GM23338 (cell line): ENCODE measurements around the gene MAGI1. TPM values are rescaled to one million over a fixed set of nuclear protein-coding genes. Genes with fewer than 3 reads are reported as not detected.

Experiments
- ATAC-seq: fragments of 200-7000 bp; cut with Tn5 transposase; 3 replicates; pipeline ENCODE4 v1.9.1; 2020
- DNase-seq: peaks from one replicate; pipeline ENCODE4 v3.0.0-alpha.2; 2015; ENCODE audit warnings: low spot score
- H2AFZ ChIP-seq: fragments of 200-600 bp; sonication (generic); 2 replicates; pipeline ENCODE4 v1.8.0; 2016; ENCODE audit warnings: antibody characterized with exemption, mild to moderate bottlenecking, moderate library complexity
- H3F3A ChIP-seq: fragments of 200-600 bp; sonication (generic); replicated peaks from 2 replicates; pipeline ENCODE4 v1.8.0; 2017; ENCODE audit warnings: antibody characterized with exemption, mixed run types, low read depth
- H3K27ac ChIP-seq: fragments of 200-600 bp; sonication (generic); 2 replicates; pipeline ENCODE4 v1.6.1; 2016; ENCODE audit warnings: low read depth
- H3K27me3 ChIP-seq: fragments of 200-600 bp; sonication (generic); 2 replicates; pipeline ENCODE4 v1.8.0; 2016; ENCODE audit warnings: mild to moderate bottlenecking, mixed run types, moderate library complexity; ENCODE audit not compliant: insufficient read depth
- H3K36me3 ChIP-seq: fragments of 200-600 bp; sonication (generic); 2 replicates; pipeline ENCODE4 v1.8.0; 2016; ENCODE audit warnings: mild to moderate bottlenecking; ENCODE audit not compliant: insufficient read depth
- H3K4me1 ChIP-seq: fragments of 200-600 bp; sonication (generic); 2 replicates; pipeline ENCODE4 v1.8.0; 2016; ENCODE audit warnings: mild to moderate bottlenecking, moderate library complexity; ENCODE audit not compliant: insufficient read depth
- H3K4me2 ChIP-seq: fragments of 200-600 bp; sonication (generic); 2 replicates; pipeline ENCODE4 v1.7.1; 2017; ENCODE audit warnings: mixed run types
- H3K4me3 ChIP-seq: fragments of 200-600 bp; sonication (generic); 2 replicates; pipeline ENCODE4 v1.6.1; 2016; ENCODE audit warnings: mixed run types
- H3K79me2 ChIP-seq: fragments of 200-600 bp; sonication (generic); replicated peaks from 2 replicates; pipeline ENCODE4 v1.8.0; 2017; ENCODE audit warnings: mild to moderate bottlenecking; ENCODE audit not compliant: insufficient read depth
- H3K9me2 ChIP-seq: fragments of 200-600 bp; sonication (generic); 2 replicates; pipeline ENCODE4 v1.8.0; 2017; ENCODE audit not compliant: insufficient read depth
- H4K20me1 ChIP-seq: fragments of 200-600 bp; sonication (generic); replicated peaks from 2 replicates; pipeline ENCODE4 v1.8.0; 2017; ENCODE audit warnings: mild to moderate bottlenecking; ENCODE audit not compliant: insufficient read depth
- H3K27ac Mint-ChIP-seq: 2 replicates; pipeline ENCODE4 v1.8.0; 2020; ENCODE audit warnings: inconsistent platforms, mild to moderate bottlenecking, moderate library complexity, mixed read lengths
- H3K27me3 Mint-ChIP-seq: 3 replicates; pipeline ENCODE4 v1.8.0; 2022; ENCODE audit warnings: low read depth, mild to moderate bottlenecking, moderate library complexity, mixed read lengths, inconsistent platforms; ENCODE audit not compliant: insufficient read depth, poor library complexity
- H3K36me3 Mint-ChIP-seq: 3 replicates; pipeline ENCODE4 v1.8.0; 2021; ENCODE audit warnings: low read depth, mild to moderate bottlenecking, inconsistent platforms, moderate library complexity, mixed read lengths
- H3K4me1 Mint-ChIP-seq: 3 replicates; pipeline ENCODE4 v1.8.0; 2020; ENCODE audit warnings: mild to moderate bottlenecking, inconsistent platforms, mixed read lengths
- H3K4me3 Mint-ChIP-seq: 3 replicates; pipeline ENCODE4 v1.8.0; 2021; ENCODE audit warnings: moderate library complexity, mild to moderate bottlenecking, inconsistent platforms, mixed read lengths
- H3K9me3 Mint-ChIP-seq: 3 replicates; pipeline ENCODE4 v1.8.0; 2020; ENCODE audit warnings: moderate library complexity, mild to moderate bottlenecking, inconsistent platforms, mixed read lengths
- NANOG ChIP-seq: IDR thresholded peaks from 2 replicates; pipeline ENCODE4 v1.6.1; 2016; ENCODE audit warnings: antibody characterized with exemption, borderline replicate concordance
- STAT1 ChIP-seq: IDR thresholded peaks from one replicate; pipeline ENCODE4 v1.6.1; 2016; ENCODE audit warnings: antibody characterized with exemption; ENCODE audit not compliant: unreplicated experiment
- ZNF114 ChIP-seq: fragments of 250-450 bp; sonication (Bioruptor Pico); IDR thresholded peaks from 2 replicates; pipeline ENCODE4 v1.5.0; 2020; ENCODE audit warnings: mild to moderate bottlenecking, moderate library complexity
- ZNF331 ChIP-seq: fragments of 250-450 bp; sonication (Bioruptor Pico); IDR thresholded peaks from 2 replicates; pipeline ENCODE4 v1.5.0; 2020; ENCODE audit warnings: low read depth, mild to moderate bottlenecking, moderate library complexity
- polyA plus RNA-seq: library from polyadenylated mRNA; unstranded; fragments of >200 nt; fragmentation: Nextera tagmentation; extraction: Ambion mirVana; gene quantifications from 2 replicates; pipeline ENCODE4 v1.2.1, GENCODE V29; 2016
- total RNA-seq: library from RNA; depleted of rRNA; stranded (reverse); fragments of >200 nt; shearing (Covaris generic); gene quantifications from 2 replicates; pipeline ENCODE4 v1.2.3, GENCODE V29; 2014
- TF ChIP-seq, protein P1 (sequence below), 2 experiments: fragments of 200-600 bp in 1 of 2; sonication (generic) in 1 of 2; conservative IDR thresholded peaks; 2 replicates each; pipeline versions ENCODE4 v1.5.1 to v1.6.1; 2016 to 2017; ENCODE audit warnings: antibody characterized with exemption in 2 of 2, low read depth in 2 of 2, mild to moderate bottlenecking in 2 of 2, moderate library complexity in 1 of 2
- TF ChIP-seq, protein P2 (sequence below): IDR thresholded peaks from one replicate; pipeline ENCODE4 v1.6.1; 2018; ENCODE audit warnings: antibody characterized with exemption; ENCODE audit not compliant: unreplicated experiment
- TF ChIP-seq, protein P3 (sequence below): IDR thresholded peaks from 2 replicates; pipeline ENCODE4 v1.6.1; 2016; ENCODE audit warnings: antibody characterized with exemption

Gene MAGI1
- total and polyA plus RNA-seq, 2 experiments from 2014 or later, result 27.4 to 71.2 TPM

DNA sequence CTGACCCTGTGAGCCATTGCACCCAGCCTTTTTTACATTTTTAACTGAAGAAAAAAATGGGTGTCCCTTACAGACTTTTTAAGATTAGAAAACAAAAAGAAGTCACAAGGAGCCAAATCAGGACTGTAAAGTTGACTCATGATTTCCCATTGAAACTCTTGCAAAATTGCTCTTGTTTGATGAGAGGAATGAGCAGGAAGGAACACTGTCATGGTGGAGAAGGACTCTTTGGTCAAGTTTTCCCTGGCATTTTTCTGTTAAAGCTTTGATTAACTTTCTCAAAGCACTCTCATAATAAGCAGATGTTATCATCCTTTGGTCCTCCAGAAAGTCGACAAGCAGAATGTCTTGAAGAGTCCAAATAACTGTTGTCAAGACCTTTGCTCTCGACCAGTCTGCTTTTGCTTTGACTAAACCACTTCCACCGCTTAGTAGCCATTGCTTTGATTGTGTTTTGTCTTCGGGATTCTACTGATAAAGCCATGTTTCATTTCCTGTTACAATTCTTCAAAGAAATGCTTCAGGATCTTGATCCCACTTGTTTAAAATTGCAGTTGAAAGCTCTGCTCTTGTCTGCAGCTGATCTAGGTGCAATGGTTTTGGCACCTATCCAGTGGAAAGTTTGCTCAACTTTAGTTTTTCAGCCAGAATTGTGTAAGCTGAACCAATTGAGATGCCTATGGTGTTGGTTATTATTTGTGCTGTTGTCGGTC lies 369.4 kb downstream of the MAGI1 start:
- Mint-ChIP-seq H3K27ac (no peak overlapping the region), H3K36me3 (no peaks in the 10 kb centered on the region), H3K9me3 (no peaks in the 10 kb centered on the region), H3K27me3 (no peaks in the 10 kb centered on the region), H3K4me3 (no peak overlapping the region), H3K4me1 (peaks cover 46% of the 10 kb centered on the region)
- TF ChIP-seq NANOG, result no peak
- TF ChIP-seq, protein P1, sequence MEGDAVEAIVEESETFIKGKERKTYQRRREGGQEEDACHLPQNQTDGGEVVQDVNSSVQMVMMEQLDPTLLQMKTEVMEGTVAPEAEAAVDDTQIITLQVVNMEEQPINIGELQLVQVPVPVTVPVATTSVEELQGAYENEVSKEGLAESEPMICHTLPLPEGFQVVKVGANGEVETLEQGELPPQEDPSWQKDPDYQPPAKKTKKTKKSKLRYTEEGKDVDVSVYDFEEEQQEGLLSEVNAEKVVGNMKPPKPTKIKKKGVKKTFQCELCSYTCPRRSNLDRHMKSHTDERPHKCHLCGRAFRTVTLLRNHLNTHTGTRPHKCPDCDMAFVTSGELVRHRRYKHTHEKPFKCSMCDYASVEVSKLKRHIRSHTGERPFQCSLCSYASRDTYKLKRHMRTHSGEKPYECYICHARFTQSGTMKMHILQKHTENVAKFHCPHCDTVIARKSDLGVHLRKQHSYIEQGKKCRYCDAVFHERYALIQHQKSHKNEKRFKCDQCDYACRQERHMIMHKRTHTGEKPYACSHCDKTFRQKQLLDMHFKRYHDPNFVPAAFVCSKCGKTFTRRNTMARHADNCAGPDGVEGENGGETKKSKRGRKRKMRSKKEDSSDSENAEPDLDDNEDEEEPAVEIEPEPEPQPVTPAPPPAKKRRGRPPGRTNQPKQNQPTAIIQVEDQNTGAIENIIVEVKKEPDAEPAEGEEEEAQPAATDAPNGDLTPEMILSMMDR (conservative IDR thresholded peaks at IDR 0.05; ENCODE audit: low read depth in 2 of 2), result no peak
- no peak for TF ChIP-seq ZNF331 (CRISPR knock-in tag)
- TF ChIP-seq, protein P2, sequence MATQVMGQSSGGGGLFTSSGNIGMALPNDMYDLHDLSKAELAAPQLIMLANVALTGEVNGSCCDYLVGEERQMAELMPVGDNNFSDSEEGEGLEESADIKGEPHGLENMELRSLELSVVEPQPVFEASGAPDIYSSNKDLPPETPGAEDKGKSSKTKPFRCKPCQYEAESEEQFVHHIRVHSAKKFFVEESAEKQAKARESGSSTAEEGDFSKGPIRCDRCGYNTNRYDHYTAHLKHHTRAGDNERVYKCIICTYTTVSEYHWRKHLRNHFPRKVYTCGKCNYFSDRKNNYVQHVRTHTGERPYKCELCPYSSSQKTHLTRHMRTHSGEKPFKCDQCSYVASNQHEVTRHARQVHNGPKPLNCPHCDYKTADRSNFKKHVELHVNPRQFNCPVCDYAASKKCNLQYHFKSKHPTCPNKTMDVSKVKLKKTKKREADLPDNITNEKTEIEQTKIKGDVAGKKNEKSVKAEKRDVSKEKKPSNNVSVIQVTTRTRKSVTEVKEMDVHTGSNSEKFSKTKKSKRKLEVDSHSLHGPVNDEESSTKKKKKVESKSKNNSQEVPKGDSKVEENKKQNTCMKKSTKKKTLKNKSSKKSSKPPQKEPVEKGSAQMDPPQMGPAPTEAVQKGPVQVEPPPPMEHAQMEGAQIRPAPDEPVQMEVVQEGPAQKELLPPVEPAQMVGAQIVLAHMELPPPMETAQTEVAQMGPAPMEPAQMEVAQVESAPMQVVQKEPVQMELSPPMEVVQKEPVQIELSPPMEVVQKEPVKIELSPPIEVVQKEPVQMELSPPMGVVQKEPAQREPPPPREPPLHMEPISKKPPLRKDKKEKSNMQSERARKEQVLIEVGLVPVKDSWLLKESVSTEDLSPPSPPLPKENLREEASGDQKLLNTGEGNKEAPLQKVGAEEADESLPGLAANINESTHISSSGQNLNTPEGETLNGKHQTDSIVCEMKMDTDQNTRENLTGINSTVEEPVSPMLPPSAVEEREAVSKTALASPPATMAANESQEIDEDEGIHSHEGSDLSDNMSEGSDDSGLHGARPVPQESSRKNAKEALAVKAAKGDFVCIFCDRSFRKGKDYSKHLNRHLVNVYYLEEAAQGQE, result no peak
- Histone ChIP-seq H3K9me2 (no peaks in the 10 kb centered on the region), H3K27ac (no peak overlapping the region), H3K4me2 (no peak overlapping the region), H4K20me1 (no peaks in the 10 kb centered on the region), H3K27me3 (no peaks in the 10 kb centered on the region), H2AFZ (no peak overlapping the region), H3F3A (no peaks in the 10 kb centered on the region), H3K4me1 (peaks cover 28% of the 10 kb centered on the region), H3K4me3 (no peak overlapping the region), H3K36me3 (no peaks in the 10 kb centered on the region), H3K79me2 (no peaks in the 10 kb centered on the region; the same call in 1 of the 2 replicates)
- ATAC-seq, result no peak
- no peak for DNase-seq

DNA sequence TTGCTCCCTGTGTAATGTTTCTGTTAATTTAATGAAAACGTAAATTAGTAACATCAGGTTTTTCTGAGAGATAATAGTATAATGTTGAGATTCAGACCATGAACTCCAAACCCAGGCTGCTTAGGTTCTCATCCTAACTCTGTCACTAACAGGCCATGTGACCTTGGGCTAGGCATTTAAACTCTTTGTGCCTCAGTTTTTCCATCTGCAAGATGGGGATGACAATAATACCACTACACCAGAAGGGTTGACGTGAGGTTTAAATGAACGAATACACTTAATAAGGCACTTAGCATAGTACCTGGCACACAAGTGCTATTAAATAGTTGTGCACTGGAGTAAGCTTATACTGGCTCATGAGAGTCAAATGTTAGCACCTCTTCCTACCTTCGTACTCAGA lies 370.8 kb downstream of the MAGI1 start:
- Histone ChIP-seq H2AFZ (no peak overlapping the region), H3K27ac (no peak overlapping the region), H4K20me1 (no peaks in the 10 kb centered on the region), H3K4me1 (peaks cover 19% of the 10 kb centered on the region; the same call in 1 of the 2 replicates), H3K36me3 (no peaks in the 10 kb centered on the region), H3K9me2 (no peaks in the 10 kb centered on the region), H3F3A (no peaks in the 10 kb centered on the region), H3K27me3 (no peaks in the 10 kb centered on the region), H3K4me2 (no peak overlapping the region), H3K4me3 (no peak overlapping the region), H3K79me2 (no peaks in the 10 kb centered on the region; the same call in 1 of the 2 replicates)
- ATAC-seq (no peak), DNase-seq (no peak)
- H3K4me1 Mint-ChIP-seq, result peaks cover 32% of the 10 kb centered on the region
- H3K4me3 Mint-ChIP-seq, result no peak overlapping the region
- H3K36me3 Mint-ChIP-seq, result no peaks in the 10 kb centered on the region
- no peak overlapping the region for H3K27ac Mint-ChIP-seq
- H3K9me3 Mint-ChIP-seq, result no peaks in the 10 kb centered on the region
- H3K27me3 Mint-ChIP-seq, result no peaks in the 10 kb centered on the region
- TF ChIP-seq STAT1 (no peak), ZNF114 (no peak)
- TF ChIP-seq, protein P1 (conservative IDR thresholded peaks at IDR 0.05; ENCODE audit: low read depth in 2 of 2), result no peak
- TF ChIP-seq, protein P3, sequence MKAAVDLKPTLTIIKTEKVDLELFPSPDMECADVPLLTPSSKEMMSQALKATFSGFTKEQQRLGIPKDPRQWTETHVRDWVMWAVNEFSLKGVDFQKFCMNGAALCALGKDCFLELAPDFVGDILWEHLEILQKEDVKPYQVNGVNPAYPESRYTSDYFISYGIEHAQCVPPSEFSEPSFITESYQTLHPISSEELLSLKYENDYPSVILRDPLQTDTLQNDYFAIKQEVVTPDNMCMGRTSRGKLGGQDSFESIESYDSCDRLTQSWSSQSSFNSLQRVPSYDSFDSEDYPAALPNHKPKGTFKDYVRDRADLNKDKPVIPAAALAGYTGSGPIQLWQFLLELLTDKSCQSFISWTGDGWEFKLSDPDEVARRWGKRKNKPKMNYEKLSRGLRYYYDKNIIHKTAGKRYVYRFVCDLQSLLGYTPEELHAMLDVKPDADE, result no peak
